ENCODE measurements around the gene OSTF1.

The OSTF1 gene

GRCh38 chr9:75084081-75084672, 4.1 kb upstream of the OSTF1 start:
- no peak overlapping the region for H3K27ac ChIP-seq (ENCODE audit: low read depth, low read length)
- H3K9me3 ChIP-seq (ENCODE audit: insufficient read depth, low read length): no peaks in the 10 kb centered on the region
- no peaks in the 10 kb centered on the region for H3K9me2 ChIP-seq (replicated peaks; ENCODE audit: insufficient read depth, low read length)
- H3K27me3 ChIP-seq (ENCODE audit: low read length): no peaks in the 10 kb centered on the region
- peaks cover 7% of the 10 kb centered on the region for H3K79me2 ChIP-seq (ENCODE audit: insufficient read depth, low read length)
- no peaks in the 10 kb centered on the region for H3K36me3 ChIP-seq (ENCODE audit: low read length)
- H2AFZ ChIP-seq (ENCODE audit: low read depth, low read length, severe bottlenecking): no peak overlapping the region
- H3K4me2 ChIP-seq (ENCODE audit: low read depth, low read length, poor library complexity, severe bottlenecking): no peak overlapping the region
- H3K4me3 ChIP-seq (ENCODE audit: insufficient read depth, low read length, poor library complexity, severe bottlenecking): no peak overlapping the region
- TF ChIP-seq, protein P1, sequence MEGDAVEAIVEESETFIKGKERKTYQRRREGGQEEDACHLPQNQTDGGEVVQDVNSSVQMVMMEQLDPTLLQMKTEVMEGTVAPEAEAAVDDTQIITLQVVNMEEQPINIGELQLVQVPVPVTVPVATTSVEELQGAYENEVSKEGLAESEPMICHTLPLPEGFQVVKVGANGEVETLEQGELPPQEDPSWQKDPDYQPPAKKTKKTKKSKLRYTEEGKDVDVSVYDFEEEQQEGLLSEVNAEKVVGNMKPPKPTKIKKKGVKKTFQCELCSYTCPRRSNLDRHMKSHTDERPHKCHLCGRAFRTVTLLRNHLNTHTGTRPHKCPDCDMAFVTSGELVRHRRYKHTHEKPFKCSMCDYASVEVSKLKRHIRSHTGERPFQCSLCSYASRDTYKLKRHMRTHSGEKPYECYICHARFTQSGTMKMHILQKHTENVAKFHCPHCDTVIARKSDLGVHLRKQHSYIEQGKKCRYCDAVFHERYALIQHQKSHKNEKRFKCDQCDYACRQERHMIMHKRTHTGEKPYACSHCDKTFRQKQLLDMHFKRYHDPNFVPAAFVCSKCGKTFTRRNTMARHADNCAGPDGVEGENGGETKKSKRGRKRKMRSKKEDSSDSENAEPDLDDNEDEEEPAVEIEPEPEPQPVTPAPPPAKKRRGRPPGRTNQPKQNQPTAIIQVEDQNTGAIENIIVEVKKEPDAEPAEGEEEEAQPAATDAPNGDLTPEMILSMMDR (IDR thresholded peaks at IDR 0.05; ENCODE audit: insufficient read depth, low read length, poor library complexity, severe bottlenecking): no peak
- no peak for TF ChIP-seq EZH2phosphoT487 (conservative IDR thresholded peaks at IDR 0.05; ENCODE audit: low read length)
- no peak overlapping the region for H3K9ac ChIP-seq (ENCODE audit: low read length)
- H4K20me1 ChIP-seq (ENCODE audit: low read depth, low read length): no peaks in the 10 kb centered on the region
- peaks cover 12% of the 10 kb centered on the region for H3F3A ChIP-seq (ENCODE audit: insufficient read depth)

DNA sequence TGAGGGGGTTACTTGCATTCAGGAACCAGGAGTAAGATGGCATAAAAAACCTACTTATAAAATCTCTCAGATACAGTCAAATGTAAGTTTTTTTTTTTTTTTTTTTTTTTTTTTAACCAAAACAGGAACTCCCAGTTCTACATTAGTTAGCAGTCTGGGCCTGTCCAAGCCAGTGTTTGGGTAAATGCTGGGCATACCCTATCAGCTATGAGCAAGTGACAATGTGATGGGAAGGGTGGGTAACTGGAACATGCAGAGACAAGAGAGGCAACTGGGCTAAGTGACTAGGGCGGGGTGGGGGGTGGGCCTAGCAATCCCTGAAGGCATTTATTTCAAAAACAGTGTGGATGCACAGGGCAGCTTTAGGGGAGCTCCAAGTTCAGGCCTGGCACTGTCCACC, 2.7 kb upstream of the OSTF1 start:
- Histone ChIP-seq H4K20me1 (ENCODE audit: low read depth, low read length) (no peaks in the 10 kb centered on the region; the same call in 1 of the 2 replicates), H3K36me3 (ENCODE audit: low read length) (no peaks in the 10 kb centered on the region), H3K4me2 (ENCODE audit: low read depth, low read length, poor library complexity, severe bottlenecking) (no peak overlapping the region)

GRCh38 chr9:75086541-75087288, 1.6 kb upstream of the OSTF1 start:
- TF ChIP-seq EZH2phosphoT487 (conservative IDR thresholded peaks at IDR 0.05; ENCODE audit: low read length): no peak
- TF ChIP-seq, protein P1 (IDR thresholded peaks at IDR 0.05; ENCODE audit: insufficient read depth, low read length, poor library complexity, severe bottlenecking): no peak
- Histone ChIP-seq H3K9me2 (replicated peaks; ENCODE audit: insufficient read depth, low read length) (no peaks in the 10 kb centered on the region), H2AFZ (ENCODE audit: low read depth, low read length, severe bottlenecking) (no peak overlapping the region), H3K9me3 (ENCODE audit: insufficient read depth, low read length) (no peaks in the 10 kb centered on the region), H3K27ac (ENCODE audit: low read depth, low read length) (no peak overlapping the region), H3K36me3 (ENCODE audit: low read length) (no peaks in the 10 kb centered on the region), H3F3A (ENCODE audit: insufficient read depth) (peaks cover 12% of the 10 kb centered on the region), H3K9ac (ENCODE audit: low read length) (peak overlapping the region; percentile 70), H3K27me3 (ENCODE audit: low read length) (no peaks in the 10 kb centered on the region), H3K4me3 (ENCODE audit: insufficient read depth, low read length, poor library complexity, severe bottlenecking) (peak overlapping the region; percentile 94), H3K4me2 (ENCODE audit: low read depth, low read length, poor library complexity, severe bottlenecking) (peak overlapping the region; percentile 86), H3K79me2 (ENCODE audit: insufficient read depth, low read length) (peaks cover 32% of the 10 kb centered on the region), H4K20me1 (ENCODE audit: low read depth, low read length) (no peaks in the 10 kb centered on the region; the same call in 1 of the 2 replicates)

More for the DNA sequence above, 2.7 kb upstream of the OSTF1 start:
- TF ChIP-seq, protein P1 (IDR thresholded peaks at IDR 0.05; ENCODE audit: insufficient read depth, low read length, poor library complexity, severe bottlenecking): no peak
- TF ChIP-seq EZH2phosphoT487 (conservative IDR thresholded peaks at IDR 0.05; ENCODE audit: low read length): no peak
- Histone ChIP-seq H3K9me3 (ENCODE audit: insufficient read depth, low read length) (no peaks in the 10 kb centered on the region), H3K4me3 (ENCODE audit: insufficient read depth, low read length, poor library complexity, severe bottlenecking) (no peak overlapping the region), H3K9ac (ENCODE audit: low read length) (no peak overlapping the region), H3K27ac (ENCODE audit: low read depth, low read length) (no peak overlapping the region), H3F3A (ENCODE audit: insufficient read depth) (peaks cover 12% of the 10 kb centered on the region), H3K27me3 (ENCODE audit: low read length) (no peaks in the 10 kb centered on the region), H2AFZ (ENCODE audit: low read depth, low read length, severe bottlenecking) (no peak overlapping the region), H3K79me2 (ENCODE audit: insufficient read depth, low read length) (peaks cover 21% of the 10 kb centered on the region), H3K9me2 (replicated peaks; ENCODE audit: insufficient read depth, low read length) (no peaks in the 10 kb centered on the region)
